Peyer's patch (tissue), 4 donors: ENCODE data around the gene PPDPF.

ENCODE experiments used
- POLR2A ChIP-seq, 2 donors: fragments of 450-650 bp; IDR thresholded peaks; one replicate each; pipeline ENCODE4 v1.5.1; 2017; ENCODE audit warnings: antibody characterized with exemption in 2 of 2, mild to moderate bottlenecking in 2 of 2, moderate library complexity in 2 of 2
- TF ChIP-seq, protein P1 (sequence below), 6 experiments: fragments of 450-650 bp in 4 of 6; fragments of 200-600 bp in 2 of 6; sonication (generic) in 1 of 6; IDR thresholded peaks; one replicate each; pipeline ENCODE4 v1.5.1; 2017 to 2019; ENCODE audit warnings: antibody characterized with exemption in 6 of 6, mild to moderate bottlenecking in 3 of 6, moderate library complexity in 1 of 6

DNA sequence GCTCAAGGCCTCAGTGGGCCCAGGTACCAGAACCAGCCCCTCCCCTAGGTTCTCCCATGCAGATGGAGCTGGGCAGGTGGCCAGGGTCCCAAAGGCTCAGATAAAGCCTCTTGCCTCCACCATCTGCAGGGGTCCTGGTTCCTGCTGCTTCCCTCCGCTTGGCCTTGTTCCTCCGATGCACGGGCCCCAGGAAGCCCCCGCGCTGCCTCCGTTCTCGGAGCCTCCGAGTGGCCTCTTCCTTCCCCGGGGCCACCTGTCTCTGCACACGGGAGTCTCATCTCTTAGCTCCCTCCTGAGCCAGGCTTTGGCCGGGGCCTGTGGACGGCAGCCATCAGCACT, 18.5 kb downstream of the PPDPF start:
- TF ChIP-seq, protein P1, sequence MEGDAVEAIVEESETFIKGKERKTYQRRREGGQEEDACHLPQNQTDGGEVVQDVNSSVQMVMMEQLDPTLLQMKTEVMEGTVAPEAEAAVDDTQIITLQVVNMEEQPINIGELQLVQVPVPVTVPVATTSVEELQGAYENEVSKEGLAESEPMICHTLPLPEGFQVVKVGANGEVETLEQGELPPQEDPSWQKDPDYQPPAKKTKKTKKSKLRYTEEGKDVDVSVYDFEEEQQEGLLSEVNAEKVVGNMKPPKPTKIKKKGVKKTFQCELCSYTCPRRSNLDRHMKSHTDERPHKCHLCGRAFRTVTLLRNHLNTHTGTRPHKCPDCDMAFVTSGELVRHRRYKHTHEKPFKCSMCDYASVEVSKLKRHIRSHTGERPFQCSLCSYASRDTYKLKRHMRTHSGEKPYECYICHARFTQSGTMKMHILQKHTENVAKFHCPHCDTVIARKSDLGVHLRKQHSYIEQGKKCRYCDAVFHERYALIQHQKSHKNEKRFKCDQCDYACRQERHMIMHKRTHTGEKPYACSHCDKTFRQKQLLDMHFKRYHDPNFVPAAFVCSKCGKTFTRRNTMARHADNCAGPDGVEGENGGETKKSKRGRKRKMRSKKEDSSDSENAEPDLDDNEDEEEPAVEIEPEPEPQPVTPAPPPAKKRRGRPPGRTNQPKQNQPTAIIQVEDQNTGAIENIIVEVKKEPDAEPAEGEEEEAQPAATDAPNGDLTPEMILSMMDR (IDR thresholded peaks at IDR 0.05) = no peak
- no peak for TF ChIP-seq POLR2A (IDR thresholded peaks at IDR 0.05)
